CD4-positive, alpha-beta T cell treated with Interleukin-21 for 1 hour (primary cell): ENCODE data around the gene TTC33.
"Not testable (repeated sequence)": the region's sequence is repeated elsewhere in the genome, so short reads cannot be mapped to it uniquely, and the experiment has no call there.

Experiments
- DNase-seq: peaks from one replicate; pipeline ENCODE4 v3.0.0-alpha.2; 2020

Gene TTC33

GRCh38 chr5:40649463-40650030 is 106.2 kb downstream of the TTC33 start:
- peak; percentile 25 for DNase-seq

DNA sequence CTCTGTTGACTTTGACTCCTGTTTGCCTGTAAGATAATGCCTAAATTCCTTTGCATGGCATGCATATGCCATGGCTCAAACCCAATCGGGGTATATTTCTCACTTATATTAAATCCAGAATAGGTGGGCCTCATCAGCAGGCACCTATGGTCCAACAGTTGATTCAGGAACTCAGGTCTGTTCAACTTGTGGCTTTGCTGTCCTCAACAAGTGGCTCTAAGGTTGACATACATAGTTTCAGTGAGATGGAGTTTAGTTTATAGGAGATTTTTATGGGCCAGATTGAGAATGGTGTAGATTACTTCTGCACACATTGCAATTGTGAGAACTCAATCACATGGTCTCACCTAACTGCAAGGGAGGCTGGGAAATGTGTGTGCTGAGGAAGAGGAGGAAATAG is 107.6 kb downstream of the TTC33 start:
- no peak for DNase-seq

DNA sequence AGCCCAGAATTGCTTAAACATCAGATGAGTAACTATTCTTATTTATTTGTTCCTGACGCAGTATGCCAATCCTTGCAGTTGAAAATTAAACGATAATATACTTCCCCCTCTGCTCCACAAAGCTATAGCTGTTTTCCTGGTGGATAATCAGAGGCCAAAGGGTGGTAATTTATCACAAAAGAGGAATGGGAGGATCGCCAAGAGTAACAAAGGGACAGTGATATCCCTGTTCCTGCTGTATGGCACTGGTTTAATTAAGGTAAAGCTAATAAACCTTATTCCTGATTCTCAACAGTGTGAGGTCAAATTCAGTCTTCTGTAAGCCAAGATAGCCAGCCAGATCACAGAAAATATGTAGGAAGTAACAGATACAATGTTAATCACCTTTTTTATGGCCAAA is 109.5 kb downstream of the TTC33 start:
- no peak for DNase-seq

- DNase-seq: not testable (repeated sequence)
Measured at GRCh38 chr5:40639531-40639930, 116.2 kb downstream of the TTC33 start.

DNA sequence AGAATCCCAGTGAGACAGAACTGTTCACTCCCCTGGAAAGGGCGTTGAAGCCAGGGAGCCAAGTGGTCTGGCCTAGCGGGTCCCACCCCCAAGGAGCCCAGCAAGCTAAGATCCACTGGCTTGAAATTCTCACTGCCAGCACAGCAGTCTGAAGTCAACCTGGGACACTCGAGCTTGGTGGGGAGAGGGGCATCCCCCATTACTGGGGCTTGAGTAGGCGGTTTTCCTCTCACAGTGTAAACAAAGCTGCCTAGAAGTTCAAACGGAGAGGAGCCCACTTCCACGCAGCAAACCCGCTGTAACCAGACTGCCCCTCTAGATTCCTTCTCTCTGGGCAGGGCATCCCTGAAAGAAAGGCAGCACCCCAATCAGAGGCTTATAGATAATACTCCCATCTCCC is 121.2 kb downstream of the TTC33 start:
- DNase-seq: no peak

DNA sequence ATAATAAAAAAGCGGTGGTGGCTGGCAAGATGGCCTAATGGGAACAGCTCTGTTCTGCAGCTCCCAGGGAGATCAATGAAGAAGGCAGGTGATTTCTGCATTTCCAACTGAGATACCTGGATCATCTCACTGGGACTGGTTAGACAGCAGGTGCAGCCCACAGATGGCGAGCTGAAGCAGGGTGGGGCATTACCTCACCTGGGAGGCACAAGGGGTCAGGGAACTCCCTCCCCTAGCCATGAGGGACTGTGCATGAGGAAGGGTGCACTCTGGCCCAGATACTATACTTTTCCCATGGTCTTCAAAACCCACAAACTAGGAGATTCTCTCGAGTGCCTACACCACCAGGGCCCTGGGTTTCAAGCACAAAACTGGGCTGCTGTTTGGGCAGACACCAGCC is 121.6 kb downstream of the TTC33 start:
- DNase-seq: no peak

DNA sequence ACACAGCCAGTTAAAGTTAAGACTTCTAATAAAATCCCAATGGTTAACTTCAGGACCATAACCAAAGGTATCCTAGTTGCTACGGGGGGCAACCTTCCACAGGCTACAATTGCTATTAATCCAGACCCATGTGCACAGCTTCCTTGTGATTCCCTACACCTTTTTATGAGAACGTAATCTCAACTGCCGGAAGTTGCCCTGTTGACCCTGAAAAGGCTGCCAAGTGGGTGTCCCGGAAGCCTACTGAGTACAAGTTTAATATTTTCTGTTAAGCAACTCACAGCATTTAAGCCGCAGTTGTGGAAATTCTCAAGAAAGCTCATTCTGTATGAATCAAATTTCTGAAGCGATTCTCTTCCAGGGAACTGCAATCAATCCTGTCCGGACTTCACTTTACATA is 124.5 kb downstream of the TTC33 start:
- DNase-seq: no peak

DNA sequence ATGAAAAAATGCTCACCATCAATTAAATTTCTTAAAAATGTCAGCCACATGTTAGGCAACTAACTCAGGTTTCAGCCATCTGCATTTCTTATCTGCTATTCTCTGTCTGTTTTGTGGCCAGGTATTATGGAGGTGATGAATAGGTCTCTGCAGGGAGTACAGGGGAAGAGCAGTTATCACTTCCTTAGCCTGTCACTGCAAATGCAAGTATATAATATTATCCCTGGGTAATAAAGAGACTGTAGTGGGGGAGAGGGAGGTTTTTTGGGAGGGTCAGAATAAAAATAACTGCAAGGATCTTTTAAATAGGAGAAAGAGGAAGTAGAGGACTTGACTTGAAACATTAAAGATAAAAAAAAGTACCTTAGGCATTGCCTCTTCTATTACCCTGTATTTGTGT is 125.6 kb downstream of the TTC33 start:
- DNase-seq: no peak

DNA sequence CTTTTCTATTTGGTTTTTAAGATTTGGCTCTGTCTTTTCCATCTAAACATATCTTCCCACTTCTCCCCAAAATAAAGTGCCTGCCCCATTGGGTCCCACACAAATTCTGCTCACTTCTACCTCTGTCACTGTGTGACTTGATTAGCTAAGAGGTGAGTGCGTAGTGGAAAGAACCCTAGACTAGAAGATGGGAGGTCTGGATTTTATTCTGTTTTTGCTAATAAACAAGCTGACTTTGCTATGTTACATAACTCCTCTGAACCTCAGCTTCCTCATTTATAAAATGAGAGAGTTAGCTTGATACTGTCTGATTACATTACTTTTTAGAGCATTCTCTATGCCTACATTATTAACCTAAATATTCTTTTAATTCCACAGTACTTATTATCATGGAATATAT is 127.4 kb downstream of the TTC33 start:
- peak; percentile 13 for DNase-seq

DNA sequence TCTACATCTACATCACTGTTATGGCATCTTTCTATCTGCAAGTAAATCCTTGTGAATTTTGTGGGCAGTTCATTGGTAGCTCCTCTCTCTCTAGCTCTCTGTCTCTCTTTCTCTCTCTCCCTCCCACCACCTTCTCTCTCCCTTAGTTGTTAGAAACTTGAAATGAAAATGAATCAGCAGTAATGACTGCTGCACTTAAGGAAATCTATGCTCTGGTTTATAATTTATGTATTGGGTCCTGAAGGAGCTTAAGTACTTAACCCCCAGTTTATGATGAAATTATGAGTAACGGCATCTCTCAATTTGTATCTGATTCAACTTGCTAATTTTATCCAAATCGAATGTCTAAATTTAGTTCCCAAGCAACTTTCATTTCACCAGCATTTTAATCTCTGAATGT is 128.1 kb downstream of the TTC33 start:
- DNase-seq: no peak

GRCh38 chr5:40626801-40627200 is 129.0 kb downstream of the TTC33 start:
- DNase-seq: no peak

DNA sequence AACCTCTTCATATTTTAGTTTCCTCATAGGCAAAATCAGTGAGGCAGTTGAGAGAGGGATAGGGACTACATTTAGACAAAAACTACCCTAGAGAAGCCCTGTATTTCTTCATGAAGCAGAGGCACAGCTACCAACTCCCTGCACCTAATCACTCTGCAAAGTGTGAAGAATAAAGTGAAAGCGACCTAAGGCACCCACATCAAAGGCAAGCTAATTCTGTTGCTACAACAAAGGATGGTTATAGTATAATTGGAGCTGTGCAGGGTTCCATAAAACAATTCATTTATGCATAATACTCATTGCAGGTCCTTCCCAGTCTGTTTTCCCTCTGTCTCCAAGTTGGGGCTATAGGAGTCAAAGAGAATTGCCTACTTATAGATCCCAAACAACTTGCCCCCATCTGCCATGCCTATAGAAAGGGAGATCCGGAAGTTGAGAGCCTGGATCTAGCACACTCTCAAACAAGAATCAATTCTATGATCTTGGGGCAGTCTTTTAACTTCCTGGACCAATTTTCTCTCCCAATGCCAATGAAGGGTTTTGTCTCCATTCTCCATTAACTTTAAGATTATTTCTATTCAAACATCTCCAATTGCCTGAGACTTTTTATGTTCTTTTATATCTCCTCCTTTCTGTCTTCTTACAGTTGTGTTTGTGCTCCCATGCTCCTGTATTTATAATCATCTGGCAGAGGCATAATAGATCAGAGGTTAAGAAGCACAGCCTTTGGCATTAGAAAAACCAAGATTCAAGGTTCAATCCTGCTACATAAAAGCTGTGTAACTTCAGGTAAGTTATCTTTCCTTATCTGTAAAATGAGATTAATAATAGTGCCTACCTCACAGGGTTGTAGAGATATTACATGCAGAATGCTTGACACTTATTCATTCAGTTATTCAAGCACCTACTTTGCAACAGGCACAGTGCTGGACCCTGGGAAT is 132.0 kb downstream of the TTC33 start:
- DNase-seq: peak; percentile 62

GRCh38 chr5:40622463-40623252 is 133.1 kb downstream of the TTC33 start:
- DNase-seq: no peak

- no peak for DNase-seq
Measured at GRCh38 chr5:40619421-40619820, 136.3 kb downstream of the TTC33 start.

DNA sequence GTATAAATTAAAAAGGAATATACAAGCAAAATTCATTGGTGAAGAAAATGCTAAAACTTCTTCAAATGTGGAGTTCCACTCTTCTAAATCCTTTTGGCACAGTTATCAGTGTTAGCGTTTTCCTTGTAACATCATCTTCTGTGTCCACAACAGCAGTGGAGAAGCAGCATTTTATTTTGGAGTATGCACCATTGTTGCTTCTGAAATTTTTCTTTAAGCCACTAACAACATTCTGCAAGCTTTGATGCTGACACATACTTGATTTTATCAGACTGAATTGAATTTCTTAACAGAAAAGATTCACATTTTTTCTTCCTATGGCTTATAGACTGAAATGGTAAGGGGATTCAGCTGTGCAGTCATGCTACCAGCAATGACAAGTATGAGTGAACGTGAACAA is 136.8 kb downstream of the TTC33 start:
- no peak for DNase-seq

DNA sequence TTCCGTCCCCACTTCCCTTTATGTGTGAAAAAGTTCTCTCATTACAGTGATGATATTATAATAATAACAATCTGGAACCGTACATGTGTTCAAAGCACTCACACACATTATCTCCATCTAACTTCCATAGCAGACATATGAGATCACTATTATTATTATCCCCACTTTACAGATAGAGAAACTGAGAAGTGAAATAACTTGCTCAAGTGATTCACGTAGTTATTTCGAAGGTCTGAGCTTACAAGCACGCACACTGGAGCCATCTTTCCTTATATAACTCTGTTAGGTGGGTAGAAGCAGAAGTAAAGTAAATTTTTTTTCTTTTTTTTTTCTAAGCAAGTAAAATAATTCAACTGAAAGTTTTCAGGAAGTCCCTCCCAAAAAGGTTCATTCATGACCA is 139.0 kb downstream of the TTC33 start:
- DNase-seq: no peak

- DNase-seq: peak; percentile 29
Measured at GRCh38 chr5:40615586-40616170, 140.1 kb downstream of the TTC33 start.

- no peak for DNase-seq
Measured at GRCh38 chr5:40614923-40615585, 140.7 kb downstream of the TTC33 start.

DNA sequence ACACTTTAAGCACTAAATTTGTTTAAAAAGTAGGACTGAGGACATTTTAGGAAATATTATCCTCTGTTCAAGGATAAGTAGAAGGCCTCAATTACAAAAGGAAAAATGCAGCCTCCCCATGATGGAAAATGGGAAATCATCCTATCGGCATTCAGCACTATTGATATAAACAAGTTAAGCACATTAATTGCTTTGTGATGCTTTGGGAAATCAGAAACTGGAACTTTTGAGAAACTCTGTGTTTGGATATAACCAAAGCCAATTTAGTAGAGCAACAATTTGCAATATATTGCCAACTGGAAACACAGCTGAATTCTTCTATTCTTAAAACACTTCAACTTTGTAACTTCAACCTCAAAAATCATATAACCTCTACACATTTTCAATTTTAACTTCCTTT is 141.3 kb downstream of the TTC33 start:
- no peak for DNase-seq

DNA sequence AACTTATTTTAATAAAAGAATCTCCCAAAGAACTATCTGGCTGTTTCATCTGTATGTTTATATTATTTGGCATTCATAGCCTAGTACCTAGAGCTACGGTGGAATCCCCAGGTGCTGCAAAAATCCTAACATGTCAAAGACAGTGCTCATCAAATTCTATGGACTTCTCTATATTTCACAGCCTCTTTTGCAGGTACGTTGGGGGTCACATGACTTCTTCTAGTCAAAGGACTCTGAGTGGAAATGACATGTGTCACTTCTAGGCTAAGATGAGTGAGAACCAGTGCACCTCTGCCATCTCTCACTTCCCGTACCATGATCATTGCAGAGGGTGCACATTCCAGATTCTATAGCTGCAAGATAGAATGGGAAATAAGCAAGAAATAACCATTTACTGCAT is 148.6 kb downstream of the TTC33 start:
- no peak for DNase-seq

DNA sequence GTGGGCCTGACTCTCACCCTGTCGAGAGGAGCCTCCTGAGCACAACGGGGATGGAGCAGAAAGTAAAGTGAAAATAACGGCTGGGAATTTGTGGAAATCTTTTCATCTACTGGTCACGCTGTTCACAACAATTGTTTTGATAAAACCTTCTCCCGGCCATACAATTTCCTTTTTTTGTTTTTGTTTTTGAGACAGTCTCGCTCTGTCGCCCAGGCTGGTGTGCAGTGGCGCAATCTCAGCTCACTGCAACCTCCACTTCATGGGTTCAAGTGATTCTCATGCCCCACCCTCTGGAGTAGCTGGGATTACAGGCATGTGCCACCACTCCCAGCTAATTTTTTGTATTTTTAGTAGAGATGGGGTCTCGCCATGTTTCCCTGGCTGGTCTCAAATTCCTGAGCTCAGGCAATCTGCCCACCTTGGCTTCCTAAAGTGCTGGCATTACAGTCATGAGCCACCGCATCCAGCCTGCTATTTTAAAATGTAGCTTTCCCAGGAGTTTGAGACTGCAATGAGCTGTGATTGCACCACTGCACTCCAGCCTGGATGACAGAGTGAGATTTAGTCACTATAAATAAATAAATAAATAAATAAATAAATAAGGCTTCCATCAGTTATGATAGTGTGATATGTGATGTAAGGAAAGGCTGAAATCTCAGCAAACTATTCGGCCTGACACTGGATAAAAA is 149.5 kb downstream of the TTC33 start:
- no peak for DNase-seq

GRCh38 chr5:40605295-40605958 is 150.3 kb downstream of the TTC33 start:
- DNase-seq: peak; percentile 49
